D721Med (cell line): ENCODE results near the gene FGF14.

Experiments used
- DNase-seq: peaks from one replicate; pipeline ENCODE4 v3.0.0; 2011; ENCODE audit warnings: low spot score; ENCODE audit not compliant: insufficient read length
- FAIRE-seq: peaks from 2 replicates; lab custom pipeline; 2011; peaks lifted over from hg19 to GRCh38; lab: Jason Lieb, UNC
- TF ChIP-seq, protein P1 (sequence below): IDR thresholded peaks from 2 replicates; pipeline ENCODE4 v1.5.1; 2012; ENCODE audit warnings: mild to moderate bottlenecking, control low read depth; ENCODE audit not compliant: insufficient read depth; ENCODE audit errors: missing control alignments

Gene FGF14

DNA sequence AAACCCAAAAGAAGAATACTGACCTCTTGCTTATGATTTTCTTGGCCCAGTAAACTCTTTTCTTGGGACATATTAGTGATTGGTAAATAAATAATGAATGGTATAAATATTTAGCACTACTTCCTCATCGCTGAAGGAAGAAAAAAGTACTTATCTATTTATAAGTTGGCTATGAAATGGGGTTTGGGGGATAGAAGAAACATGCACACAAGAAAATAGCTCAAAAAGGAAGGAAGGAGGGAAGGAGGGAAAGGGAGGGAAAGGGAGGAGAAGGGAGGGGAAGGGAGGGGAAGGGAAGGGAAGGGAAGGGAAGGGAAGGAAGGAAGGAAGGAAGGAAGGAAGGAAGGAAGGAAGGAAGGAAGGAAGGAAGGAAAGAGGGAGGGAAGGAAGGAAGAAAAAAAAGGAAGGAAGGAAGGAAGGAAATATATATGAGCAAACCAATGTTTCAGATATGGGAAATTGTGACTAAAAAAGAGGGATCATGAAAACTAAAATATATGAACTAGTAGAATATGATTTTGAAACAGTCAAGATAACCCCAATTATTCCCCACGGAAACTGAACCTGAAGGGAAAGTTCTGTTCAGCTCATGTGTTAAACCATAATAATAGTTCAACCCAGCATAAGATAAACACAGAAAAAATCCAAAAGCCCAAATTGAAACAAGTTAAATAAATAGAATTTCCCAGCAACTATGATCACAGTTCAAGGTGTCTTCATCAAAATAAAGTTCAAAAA, 75.3 kb downstream of the FGF14 start:
- no peak for FAIRE-seq
- no peak for DNase-seq

DNA sequence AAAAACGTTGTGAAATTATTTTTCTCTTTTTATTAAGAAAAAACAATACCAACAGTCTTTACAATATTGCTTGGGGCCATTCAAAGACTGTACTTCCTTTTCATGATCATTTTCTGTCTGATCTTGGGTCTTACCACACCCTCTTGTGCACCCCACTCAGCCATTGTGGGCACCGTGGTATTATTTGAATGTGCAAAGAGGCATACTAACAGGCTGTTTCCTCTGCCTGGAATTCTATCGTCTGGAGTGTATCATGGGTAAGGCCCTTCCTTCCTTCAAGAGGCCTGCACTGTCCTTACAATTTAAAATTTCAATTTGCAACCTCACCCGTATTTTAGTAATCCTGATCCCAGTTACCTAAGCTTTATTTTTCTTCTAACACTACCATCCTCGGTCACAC, 76.5 kb downstream of the FGF14 start:
- DNase-seq (no peak), FAIRE-seq (no peak)
- TF ChIP-seq, protein P1, sequence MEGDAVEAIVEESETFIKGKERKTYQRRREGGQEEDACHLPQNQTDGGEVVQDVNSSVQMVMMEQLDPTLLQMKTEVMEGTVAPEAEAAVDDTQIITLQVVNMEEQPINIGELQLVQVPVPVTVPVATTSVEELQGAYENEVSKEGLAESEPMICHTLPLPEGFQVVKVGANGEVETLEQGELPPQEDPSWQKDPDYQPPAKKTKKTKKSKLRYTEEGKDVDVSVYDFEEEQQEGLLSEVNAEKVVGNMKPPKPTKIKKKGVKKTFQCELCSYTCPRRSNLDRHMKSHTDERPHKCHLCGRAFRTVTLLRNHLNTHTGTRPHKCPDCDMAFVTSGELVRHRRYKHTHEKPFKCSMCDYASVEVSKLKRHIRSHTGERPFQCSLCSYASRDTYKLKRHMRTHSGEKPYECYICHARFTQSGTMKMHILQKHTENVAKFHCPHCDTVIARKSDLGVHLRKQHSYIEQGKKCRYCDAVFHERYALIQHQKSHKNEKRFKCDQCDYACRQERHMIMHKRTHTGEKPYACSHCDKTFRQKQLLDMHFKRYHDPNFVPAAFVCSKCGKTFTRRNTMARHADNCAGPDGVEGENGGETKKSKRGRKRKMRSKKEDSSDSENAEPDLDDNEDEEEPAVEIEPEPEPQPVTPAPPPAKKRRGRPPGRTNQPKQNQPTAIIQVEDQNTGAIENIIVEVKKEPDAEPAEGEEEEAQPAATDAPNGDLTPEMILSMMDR, result no peak

More for the DNA sequence above, 75.3 kb downstream of the FGF14 start:
- TF ChIP-seq, protein P1, result no peak

DNA sequence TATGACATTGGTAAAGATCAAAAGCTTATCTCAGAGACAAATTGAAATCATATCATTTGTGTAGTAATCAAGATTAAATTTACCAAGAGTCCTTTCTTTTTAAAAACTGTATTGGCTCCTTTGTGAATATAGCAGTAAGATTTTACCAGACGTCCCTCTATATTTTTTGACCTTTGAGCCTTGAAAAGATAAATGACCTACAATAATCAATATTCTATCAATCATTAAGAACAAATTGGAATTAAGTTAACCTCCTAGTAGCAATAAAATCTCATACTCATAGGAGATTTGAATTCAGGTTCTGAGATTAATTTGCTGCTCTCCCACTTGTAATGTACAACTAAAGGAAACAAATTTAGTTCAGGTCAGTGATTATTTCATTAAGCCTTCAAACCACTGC, 78.3 kb downstream of the FGF14 start:
- TF ChIP-seq, protein P1, result no peak
- DNase-seq (no peak), FAIRE-seq (peak; percentile 44)

DNA sequence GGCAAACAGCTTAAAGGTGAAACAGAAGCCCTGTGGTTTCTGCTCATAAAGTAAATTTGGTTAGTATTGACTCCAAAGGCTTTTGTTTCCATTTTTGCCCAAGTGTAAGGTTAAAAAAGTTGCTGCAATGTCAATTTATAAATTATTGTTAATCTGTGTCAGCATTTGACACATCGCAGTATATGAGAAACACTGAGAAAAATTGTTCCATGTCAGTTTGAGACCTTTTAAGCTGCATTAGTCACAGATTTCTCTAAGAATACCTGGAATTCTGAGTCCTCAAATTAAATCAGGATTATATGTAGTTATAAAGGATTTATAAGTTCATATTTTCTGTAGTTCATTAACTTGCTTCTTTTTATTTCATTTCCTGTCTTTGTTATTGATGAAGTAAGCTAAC, 78.8 kb downstream of the FGF14 start:
- no peak for DNase-seq
- FAIRE-seq, result no peak
- TF ChIP-seq, protein P1, result no peak

DNA sequence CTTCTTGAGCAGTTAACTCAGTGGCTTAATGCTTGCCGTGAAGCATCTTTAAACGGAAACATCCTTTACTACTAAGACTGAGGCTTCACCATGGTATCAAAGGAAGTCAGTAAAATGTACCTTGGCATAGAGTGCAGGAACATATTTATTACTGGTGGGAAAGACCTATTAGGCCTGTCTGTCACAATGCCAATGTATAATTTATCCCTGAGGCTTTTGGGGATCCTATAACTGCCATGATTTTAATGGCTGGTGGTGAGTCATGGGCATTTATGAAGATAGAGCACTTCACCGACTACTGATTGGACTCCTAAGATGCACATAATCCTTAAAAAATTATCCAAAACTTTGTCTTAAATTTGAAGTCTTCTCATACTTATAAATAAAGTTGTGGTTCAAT, 79.6 kb downstream of the FGF14 start:
- DNase-seq, result no peak
- TF ChIP-seq, protein P1, result no peak
- FAIRE-seq, result no peak

DNA sequence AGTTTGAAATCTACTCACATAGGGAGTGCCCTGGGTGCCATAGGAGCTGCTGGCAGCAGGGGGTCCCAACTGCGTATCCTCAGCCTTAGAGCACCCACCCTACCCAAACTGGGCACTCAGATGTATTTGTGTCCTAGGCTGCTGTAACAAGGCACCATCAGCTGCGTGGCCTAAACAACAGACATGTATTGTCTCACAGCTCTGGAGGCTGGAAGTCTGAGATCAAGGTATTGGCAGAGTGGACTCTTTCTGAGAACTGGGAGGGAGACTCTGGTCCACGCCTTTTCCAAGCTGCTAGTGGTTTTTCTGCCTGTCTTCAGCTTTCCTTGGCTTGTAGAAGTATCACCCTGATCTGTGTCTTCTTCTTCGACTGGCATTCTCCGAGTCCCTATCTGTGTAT, 83.6 kb downstream of the FGF14 start:
- DNase-seq (no peak), FAIRE-seq (no peak)
- TF ChIP-seq, protein P1, result no peak

DNA sequence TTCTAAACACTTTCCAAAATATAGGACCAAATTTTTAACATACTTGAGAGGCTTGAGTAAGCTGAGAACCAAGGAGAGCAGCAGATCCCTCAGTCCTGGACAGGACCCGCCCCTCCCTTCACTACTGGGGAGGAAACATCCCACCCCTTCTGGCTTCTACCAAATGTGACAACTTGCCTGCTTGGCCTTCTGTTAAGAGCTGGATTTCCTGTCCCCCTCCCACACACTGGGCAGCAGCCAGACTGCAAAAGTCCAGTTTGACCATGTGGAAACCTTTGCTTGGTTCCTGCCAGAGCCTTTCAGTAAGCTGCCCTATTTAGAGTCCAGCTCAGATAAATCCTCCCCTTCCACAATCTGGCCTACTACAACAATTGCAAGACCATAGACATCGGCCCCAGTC, 84.3 kb downstream of the FGF14 start:
- no peak for FAIRE-seq
- TF ChIP-seq, protein P1, result no peak

More for the DNA sequence above, 84.3 kb downstream of the FGF14 start:
- DNase-seq, result no peak
